Upper lobe of left lung (tissue), 4 donors: Measurements from ENCODE around the gene ASTN2.

Source experiments
- EP300 ChIP-seq, 4 donors: sonication (generic); formaldehyde crosslinking; IDR thresholded peaks; one replicate each; pipeline ENCODE4 v1.5.1; 2017; ENCODE audit warnings: antibody characterized with exemption in 4 of 4, control low read depth in 2 of 4
- POLR2A ChIP-seq, 4 donors: fragments of 450-650 bp; IDR thresholded peaks; one replicate each; pipeline ENCODE4 v1.5.1; 2016 to 2017; ENCODE audit warnings: antibody characterized with exemption in 4 of 4, mild to moderate bottlenecking in 2 of 4
- POLR2AphosphoS5 ChIP-seq, 2 donors: sonication (generic); formaldehyde crosslinking; IDR thresholded peaks; one replicate each; pipeline ENCODE4 v1.5.1; 2017; ENCODE audit warnings: antibody characterized with exemption in 2 of 2
- TF ChIP-seq, protein P1 (sequence below), 6 experiments: fragments of 450-650 bp in 4 of 6; fragments of 200-600 bp in 2 of 6; sonication (generic) in 2 of 6; IDR thresholded peaks; one replicate each; pipeline ENCODE4 v1.5.1; 2016 to 2019; ENCODE audit warnings: antibody characterized with exemption in 6 of 6

DNA sequence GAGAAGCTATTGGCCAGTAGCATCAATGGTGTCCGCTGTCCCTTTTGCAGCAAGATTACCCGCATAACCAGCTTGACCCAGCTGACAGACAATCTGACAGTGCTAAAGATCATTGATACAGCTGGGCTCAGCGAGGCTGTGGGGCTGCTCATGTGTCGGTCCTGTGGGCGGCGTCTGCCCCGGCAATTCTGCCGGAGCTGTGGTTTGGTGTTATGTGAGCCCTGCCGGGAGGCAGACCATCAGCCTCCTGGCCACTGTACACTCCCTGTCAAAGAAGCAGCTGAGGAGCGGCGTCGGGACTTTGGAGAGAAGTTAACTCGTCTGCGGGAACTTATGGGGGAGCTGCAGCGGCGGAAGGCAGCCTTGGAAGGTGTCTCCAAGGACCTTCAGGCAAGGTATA is 717.0 kb downstream of the ASTN2 start:
- TF ChIP-seq, protein P1, sequence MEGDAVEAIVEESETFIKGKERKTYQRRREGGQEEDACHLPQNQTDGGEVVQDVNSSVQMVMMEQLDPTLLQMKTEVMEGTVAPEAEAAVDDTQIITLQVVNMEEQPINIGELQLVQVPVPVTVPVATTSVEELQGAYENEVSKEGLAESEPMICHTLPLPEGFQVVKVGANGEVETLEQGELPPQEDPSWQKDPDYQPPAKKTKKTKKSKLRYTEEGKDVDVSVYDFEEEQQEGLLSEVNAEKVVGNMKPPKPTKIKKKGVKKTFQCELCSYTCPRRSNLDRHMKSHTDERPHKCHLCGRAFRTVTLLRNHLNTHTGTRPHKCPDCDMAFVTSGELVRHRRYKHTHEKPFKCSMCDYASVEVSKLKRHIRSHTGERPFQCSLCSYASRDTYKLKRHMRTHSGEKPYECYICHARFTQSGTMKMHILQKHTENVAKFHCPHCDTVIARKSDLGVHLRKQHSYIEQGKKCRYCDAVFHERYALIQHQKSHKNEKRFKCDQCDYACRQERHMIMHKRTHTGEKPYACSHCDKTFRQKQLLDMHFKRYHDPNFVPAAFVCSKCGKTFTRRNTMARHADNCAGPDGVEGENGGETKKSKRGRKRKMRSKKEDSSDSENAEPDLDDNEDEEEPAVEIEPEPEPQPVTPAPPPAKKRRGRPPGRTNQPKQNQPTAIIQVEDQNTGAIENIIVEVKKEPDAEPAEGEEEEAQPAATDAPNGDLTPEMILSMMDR (IDR thresholded peaks at IDR 0.05), result no peak
- TF ChIP-seq EP300 (IDR thresholded peaks at IDR 0.05) (no peak), POLR2A (IDR thresholded peaks at IDR 0.05) (no peak), POLR2AphosphoS5 (IDR thresholded peaks at IDR 0.05) (no peak)
